ENCODE results near the gene ABCB1. TPM values are rescaled to one million over a fixed set of nuclear protein-coding genes. Genes with fewer than 3 reads are reported as not detected.

The ABCB1 gene
- total RNA-seq, 2 experiments from 2014 or later: 10.6 to 12.2 TPM

- no peaks in the 10 kb centered on the region for H3K4me1 ChIP-seq (ENCODE audit: insufficient read depth, low read length)
- intact Hi-C loops (cut with DNase I, micrococcal nuclease): no loop called here
- H3K27ac ChIP-seq (ENCODE audit: low read depth in 1 of 2, low read length in 2 of 2): no peak overlapping the region
- Mint-ChIP-seq H3K4me1 (ENCODE audit: low read depth) (no peaks in the 10 kb centered on the region), H3K36me3 (ENCODE audit: low read depth) (no peaks in the 10 kb centered on the region), H3K27me3 (peaks cover 26% of the 10 kb centered on the region), H3K27ac (no peak overlapping the region), H3K9me3 (no peaks in the 10 kb centered on the region), H3K4me3 (no peak overlapping the region)
- no peaks in the 10 kb centered on the region for H3K36me3 ChIP-seq (ENCODE audit: insufficient read depth, low read length)
- ChIA-PET CTCF (interaction anchor here (1.1 kb wide), 1 partner anchor 9 kb away, joined by 3 read pairs; the partner anchor contains the start of gene ABCB1), POLR2A (no interaction called here)
- H3K4me3 ChIP-seq (ENCODE audit: low read length): no peak overlapping the region
- ATAC-seq (ENCODE audit: poor library complexity): no peak
- no peak for DNase-seq
- H3K27me3 ChIP-seq (ENCODE audit: control insufficient read depth in 1 of 2, insufficient read depth in 2 of 2, low read length in 2 of 2): peaks cover 0 to 7% of the 10 kb centered on the region in 2 experiments
- no peak for TF ChIP-seq CTCF (IDR thresholded peaks at IDR 0.05)
- H3K9me3 ChIP-seq (ENCODE audit: control insufficient read depth in 1 of 2, insufficient read depth in 1 of 2, low read length in 2 of 2): no peaks in the 10 kb centered on the region
Measured at GRCh38 chr7:87609916-87610315, 9.2 kb upstream of the ABCB1 start.

GRCh38 chr7:87608431-87608830 is 7.7 kb upstream of the ABCB1 start:
- Mint-ChIP-seq H3K36me3 (ENCODE audit: low read depth) (no peaks in the 10 kb centered on the region), H3K27me3 (peaks cover 27% of the 10 kb centered on the region)
- peaks cover 0 to 8% of the 10 kb centered on the region in 2 experiments for H3K27me3 ChIP-seq (ENCODE audit: control insufficient read depth in 1 of 2, insufficient read depth in 2 of 2, low read length in 2 of 2)

GRCh38 chr7:87604264-87604663 is 3.6 kb upstream of the ABCB1 start:
- peaks cover 15% of the 10 kb centered on the region for H3K4me1 ChIP-seq (ENCODE audit: insufficient read depth, low read length)
- Mint-ChIP-seq H3K27ac (no peak overlapping the region), H3K27me3 (peaks cover 36% of the 10 kb centered on the region), H3K36me3 (ENCODE audit: low read depth) (no peaks in the 10 kb centered on the region), H3K4me1 (ENCODE audit: low read depth) (peaks cover 17% of the 10 kb centered on the region), H3K4me3 (no peak overlapping the region), H3K9me3 (no peaks in the 10 kb centered on the region)
- intact Hi-C loops (cut with DNase I, micrococcal nuclease): no loop called here
- peaks cover 4 to 7% of the 10 kb centered on the region in 2 experiments for H3K27me3 ChIP-seq (ENCODE audit: control insufficient read depth in 1 of 2, insufficient read depth in 2 of 2, low read length in 2 of 2)
- ATAC-seq (ENCODE audit: poor library complexity) (no peak), DNase-seq (no peak)
- ChIA-PET CTCF (no interaction called here), POLR2A (no interaction called here)
- peaks cover 0 to 7% of the 10 kb centered on the region in 2 experiments for H3K9me3 ChIP-seq (ENCODE audit: control insufficient read depth in 1 of 2, insufficient read depth in 1 of 2, low read length in 2 of 2)
- H3K4me3 ChIP-seq (ENCODE audit: low read length): no peak overlapping the region
- no peak for TF ChIP-seq CTCF (IDR thresholded peaks at IDR 0.05)
- H3K36me3 ChIP-seq (ENCODE audit: insufficient read depth, low read length): no peaks in the 10 kb centered on the region
- H3K27ac ChIP-seq (ENCODE audit: low read depth in 1 of 2, low read length in 2 of 2): no peak overlapping the region

More at GRCh38 chr7:87608431-87608830, 7.7 kb upstream of the ABCB1 start:
- ChIA-PET POLR2A (no interaction called here), CTCF (no interaction called here)
- intact Hi-C loops (cut with DNase I, micrococcal nuclease): no loop called here
- Mint-ChIP-seq H3K4me3 (no peak overlapping the region), H3K4me1 (ENCODE audit: low read depth) (no peaks in the 10 kb centered on the region), H3K27ac (no peak overlapping the region), H3K9me3 (no peaks in the 10 kb centered on the region)
- Histone ChIP-seq H3K4me3 (ENCODE audit: low read length) (no peak overlapping the region), H3K27ac (ENCODE audit: low read depth in 1 of 2, low read length in 2 of 2) (no peak overlapping the region), H3K36me3 (ENCODE audit: insufficient read depth, low read length) (no peaks in the 10 kb centered on the region), H3K4me1 (ENCODE audit: insufficient read depth, low read length) (no peaks in the 10 kb centered on the region), H3K9me3 (ENCODE audit: control insufficient read depth in 1 of 2, insufficient read depth in 1 of 2, low read length in 2 of 2) (no peaks in the 10 kb centered on the region)
- ATAC-seq (ENCODE audit: poor library complexity) (no peak), DNase-seq (no peak)
- no peak for TF ChIP-seq CTCF (IDR thresholded peaks at IDR 0.05)
